MG63 (cell line): ENCODE data around the gene SF3B1. TPM values are rescaled to one million over a fixed set of nuclear protein-coding genes. Genes with fewer than 3 reads are reported as not detected.

ENCODE experiments used
- total RNA-seq: library from RNA; depleted of rRNA; stranded (reverse); fragments of >200 nt; shearing (Covaris generic); gene quantifications from 2 replicates; pipeline ENCODE4 v1.2.3, GENCODE V29; 2014; ENCODE audit warnings: low replicate concordance; rRNA removed

SF3B1 gene
- total RNA-seq, 1 experiment from 2014 or later: 122 TPM

Other genes starting within 250 kb of the SF3B1 start
- gene ANKRD44, start 124.2 kb downstream of the SF3B1 start, total RNA-seq: 0.66 and 5.9 TPM in 2 replicates
- gene COQ10B, start 18.5 kb upstream of the SF3B1 start, total RNA-seq: 28.5 and 41.3 TPM in 2 replicates
- 130 and 166 TPM in 2 replicates for gene HSPD1, start 64.8 kb upstream of the SF3B1 start, total RNA-seq
- gene HSPE1, start 65.4 kb upstream of the SF3B1 start, total RNA-seq: 135 and 172 TPM in 2 replicates
- 22.0 and 50.9 TPM in 2 replicates for gene MOB4, start 81.0 kb upstream of the SF3B1 start, total RNA-seq
- 0.07 TPM in 2 replicates for gene RFTN2, start 240.6 kb upstream of the SF3B1 start, total RNA-seq